Liver (tissue), 9 donors: ENCODE data around the gene OR52A5. TPM values are rescaled to one million over a fixed set of nuclear protein-coding genes. Genes with fewer than 3 reads are reported as not detected.

Experiments used
- DNase-seq: peaks from one replicate; pipeline ENCODE4 v3.0.0-alpha.2; 2017; ENCODE audit warnings: low spot score
- H3K27ac ChIP-seq, 2 donors: one replicate each; pipeline ENCODE4 v1.7.0; 2013; ENCODE audit warnings: inconsistent platforms in 2 of 2, low read length in 2 of 2, control low read depth in 1 of 2, low read depth in 1 of 2, mild to moderate bottlenecking in 1 of 2
- H3K27me3 ChIP-seq, 4 donors: one replicate each; pipeline versions ENCODE4 v1.6.1 to v1.7.0; 2013; ENCODE audit warnings: low read length in 3 of 4, inconsistent platforms in 1 of 4, mild to moderate bottlenecking in 1 of 4, moderate library complexity in 1 of 4; ENCODE audit not compliant: control insufficient read depth in 4 of 4, insufficient read depth in 4 of 4
- H3K36me3 ChIP-seq, 4 donors: one replicate each; pipeline versions ENCODE4 v1.6.1 to v1.7.0; 2013; ENCODE audit warnings: low read length in 3 of 4, mild to moderate bottlenecking in 3 of 4, low read depth in 1 of 4, moderate library complexity in 1 of 4; ENCODE audit not compliant: control insufficient read depth in 4 of 4, insufficient read depth in 3 of 4
- H3K4me1 ChIP-seq, 4 donors: one replicate each; pipeline versions ENCODE4 v1.6.1 to v1.7.0; 2013; ENCODE audit warnings: low read length in 3 of 4, mild to moderate bottlenecking in 3 of 4, moderate library complexity in 1 of 4; ENCODE audit not compliant: control insufficient read depth in 4 of 4, insufficient read depth in 4 of 4
- H3K4me3 ChIP-seq, 3 donors: one replicate each; pipeline versions ENCODE4 v1.6.1 to v1.7.0; 2013; ENCODE audit warnings: low read length in 3 of 3, control low read depth in 1 of 3, low read depth in 1 of 3, mild to moderate bottlenecking in 1 of 3
- H3K9ac ChIP-seq, 2 donors: one replicate each; pipeline ENCODE4 v1.7.0; 2013; ENCODE audit warnings: low read length in 2 of 2, mild to moderate bottlenecking in 2 of 2, moderate library complexity in 2 of 2, control low read depth in 1 of 2, low read depth in 1 of 2
- H3K9me3 ChIP-seq, 4 donors: one replicate each; pipeline versions ENCODE4 v1.6.1 to v1.7.0; 2013; ENCODE audit warnings: low read length in 3 of 4; ENCODE audit not compliant: control insufficient read depth in 4 of 4
- EGR1 ChIP-seq, 2 donors: IDR thresholded peaks; 2 replicates each; pipeline ENCODE4 v1.6.1; 2016 to 2018; ENCODE audit warnings: antibody characterized with exemption in 2 of 2, low read depth in 2 of 2
- FOXA2 ChIP-seq: IDR thresholded peaks from 2 replicates; pipeline ENCODE4 v1.6.1; 2016; ENCODE audit warnings: antibody characterized with exemption
- GABPA ChIP-seq, 2 donors: IDR thresholded peaks in 1 of 2; conservative IDR thresholded peaks in 1 of 2; 2 replicates each; pipeline ENCODE4 v1.6.1; 2016; ENCODE audit warnings: antibody characterized with exemption in 2 of 2, mild to moderate bottlenecking in 1 of 2, moderate library complexity in 1 of 2
- HNF4A ChIP-seq, 2 donors: conservative IDR thresholded peaks; 2 replicates each; pipeline ENCODE4 v1.6.1; 2016; ENCODE audit warnings: antibody characterized with exemption in 2 of 2, mild to moderate bottlenecking in 2 of 2
- HNF4G ChIP-seq: IDR thresholded peaks from 2 replicates; pipeline ENCODE4 v1.6.1; 2016; ENCODE audit warnings: antibody characterized with exemption
- JUND ChIP-seq, 2 donors: IDR thresholded peaks; 2 replicates each; pipeline ENCODE4 v1.6.1; 2016; ENCODE audit warnings: antibody characterized with exemption in 2 of 2
- NR2F2 ChIP-seq: IDR thresholded peaks from 2 replicates; pipeline ENCODE4 v1.6.1; 2016; ENCODE audit warnings: antibody characterized with exemption
- RAD21 ChIP-seq, 2 donors: IDR thresholded peaks; 2 replicates each; pipeline ENCODE4 v1.6.1; 2016; ENCODE audit warnings: antibody characterized with exemption in 2 of 2, mild to moderate bottlenecking in 2 of 2
- RXRA ChIP-seq, 2 donors: IDR thresholded peaks; 2 replicates each; pipeline ENCODE4 v1.6.1; 2017 to 2018; ENCODE audit warnings: antibody characterized with exemption in 2 of 2, mild to moderate bottlenecking in 1 of 2
- TAF1 ChIP-seq: conservative IDR thresholded peaks from 2 replicates; pipeline ENCODE4 v1.6.1; 2016; ENCODE audit warnings: antibody characterized with exemption, mild to moderate bottlenecking
- YY1 ChIP-seq: IDR thresholded peaks from 2 replicates; pipeline ENCODE4 v1.6.1; 2016; ENCODE audit warnings: antibody characterized with exemption, mild to moderate bottlenecking
- WGBS: extraction: QIAGEN DNeasy Blood & Tissue Kit; methylation state at CpG from one replicate; pipeline ENCODE4 v1.1.7; 2013; 5-methylcytosine and 5-hydroxymethylcytosine counted together
- polyA plus RNA-seq, 2 donors: library from polyadenylated mRNA; stranded (reverse) in 1 of 2; unstranded in 1 of 2; fragments of 200-250 nt in 1 of 2; fragments of >200 nt in 1 of 2; fragmentation: Nextera tagmentation in 1 of 2; extraction: Ambion mirVana in 1 of 2; gene quantifications; one replicate each; pipeline versions ENCODE4 v1.2.1 to v1.2.3, GENCODE V29; 2013 to 2015
- total RNA-seq, 2 donors: library from RNA; depleted of rRNA; stranded (reverse); fragments of >200 nt; gene quantifications; one replicate each; pipeline ENCODE4 v1.2.3, GENCODE V29; 2014
- TF ChIP-seq, protein P1 (sequence below): fragments of 150-350 bp; IDR thresholded peaks from 2 replicates; pipeline ENCODE4 v1.5.1; 2017; ENCODE audit warnings: improper control_type of control experiment, low read depth, low read length; ENCODE audit not compliant: missing input control
- TF ChIP-seq, protein P2 (sequence below): IDR thresholded peaks from 2 replicates; pipeline ENCODE4 v1.6.1; 2016; ENCODE audit warnings: antibody characterized with exemption
- TF ChIP-seq, protein P3 (sequence below): IDR thresholded peaks from 2 replicates; pipeline ENCODE4 v1.6.1; 2016; ENCODE audit warnings: antibody characterized with exemption
- donor health status: healthy.
- donor health status: healthy.
- donor health status: healthy.
- donor health status: healthy.
- donor health status: healthy.

The OR52A5 gene
- total and polyA plus RNA-seq, 4 donors, result not detected

DNA sequence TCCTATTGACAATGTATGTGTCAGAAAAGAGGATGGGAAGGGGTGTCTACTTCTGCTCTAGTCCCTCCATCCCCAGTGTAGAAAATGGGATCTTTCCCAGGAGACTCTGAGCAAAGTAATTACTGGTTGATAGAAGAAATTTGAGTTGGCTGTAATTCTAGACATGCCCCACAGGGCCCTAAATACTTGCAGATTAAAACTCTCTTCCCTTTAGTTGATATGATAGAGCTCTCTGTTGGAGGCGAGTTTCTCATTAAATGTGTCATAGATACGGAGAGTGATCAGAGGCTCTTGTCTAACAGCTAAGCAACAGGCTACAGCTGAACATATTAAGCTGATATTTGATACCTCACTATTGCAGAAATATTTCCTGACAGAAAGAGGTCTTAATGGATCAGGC, 35.9 kb downstream of the OR52A5 start (continued):
- TF ChIP-seq, protein P1, sequence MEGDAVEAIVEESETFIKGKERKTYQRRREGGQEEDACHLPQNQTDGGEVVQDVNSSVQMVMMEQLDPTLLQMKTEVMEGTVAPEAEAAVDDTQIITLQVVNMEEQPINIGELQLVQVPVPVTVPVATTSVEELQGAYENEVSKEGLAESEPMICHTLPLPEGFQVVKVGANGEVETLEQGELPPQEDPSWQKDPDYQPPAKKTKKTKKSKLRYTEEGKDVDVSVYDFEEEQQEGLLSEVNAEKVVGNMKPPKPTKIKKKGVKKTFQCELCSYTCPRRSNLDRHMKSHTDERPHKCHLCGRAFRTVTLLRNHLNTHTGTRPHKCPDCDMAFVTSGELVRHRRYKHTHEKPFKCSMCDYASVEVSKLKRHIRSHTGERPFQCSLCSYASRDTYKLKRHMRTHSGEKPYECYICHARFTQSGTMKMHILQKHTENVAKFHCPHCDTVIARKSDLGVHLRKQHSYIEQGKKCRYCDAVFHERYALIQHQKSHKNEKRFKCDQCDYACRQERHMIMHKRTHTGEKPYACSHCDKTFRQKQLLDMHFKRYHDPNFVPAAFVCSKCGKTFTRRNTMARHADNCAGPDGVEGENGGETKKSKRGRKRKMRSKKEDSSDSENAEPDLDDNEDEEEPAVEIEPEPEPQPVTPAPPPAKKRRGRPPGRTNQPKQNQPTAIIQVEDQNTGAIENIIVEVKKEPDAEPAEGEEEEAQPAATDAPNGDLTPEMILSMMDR, result no peak
- TF ChIP-seq, protein P2, sequence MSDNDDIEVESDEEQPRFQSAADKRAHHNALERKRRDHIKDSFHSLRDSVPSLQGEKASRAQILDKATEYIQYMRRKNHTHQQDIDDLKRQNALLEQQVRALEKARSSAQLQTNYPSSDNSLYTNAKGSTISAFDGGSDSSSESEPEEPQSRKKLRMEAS, result no peak
- TF ChIP-seq HNF4A (conservative IDR thresholded peaks at IDR 0.05) (no peak), FOXA2 (no peak), GABPA (IDR thresholded peaks at IDR 0.05 in 1 of 2, conservative IDR thresholded peaks at IDR 0.05 in 1 of 2) (no peak), TAF1 (no peak), YY1 (no peak), RXRA (IDR thresholded peaks at IDR 0.05) (no peak), EGR1 (IDR thresholded peaks at IDR 0.05; ENCODE audit: low read depth in 2 of 2) (no peak), RAD21 (IDR thresholded peaks at IDR 0.05) (no peak)

DNA sequence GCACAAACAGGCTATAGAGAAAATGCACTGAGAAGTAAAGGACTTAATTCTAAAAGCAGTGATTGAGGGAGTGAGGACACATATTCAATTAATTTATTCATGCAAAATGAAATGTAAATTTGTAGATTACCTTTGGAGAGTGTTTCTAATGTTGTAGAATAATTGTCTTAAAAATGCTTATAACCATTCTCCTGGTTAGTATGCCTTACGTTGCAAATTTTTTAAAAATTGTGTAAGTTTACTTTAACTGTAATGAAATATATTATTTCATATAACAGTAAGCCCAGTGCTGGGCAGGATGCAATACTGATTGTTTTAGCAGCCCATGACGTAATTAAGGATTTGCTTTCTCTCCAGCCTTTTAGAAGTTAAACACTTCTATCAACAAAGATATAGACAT, 42.1 kb downstream of the OR52A5 start:
- Histone ChIP-seq H3K27me3 (peaks cover 0 to 5% (median 4%) of the 10 kb centered on the region in 4 donors), H3K9me3 (no peaks in the 10 kb centered on the region), H3K4me1 (no peaks in the 10 kb centered on the region), H3K4me3 (no peak overlapping the region), H3K9ac (no peak overlapping the region), H3K27ac (no peak overlapping the region), H3K36me3 (no peaks in the 10 kb centered on the region)
- DNase-seq, result no peak
- 59% methylated on average over 2 of the region's 2 CpGs for WGBS
- TF ChIP-seq, protein P3, sequence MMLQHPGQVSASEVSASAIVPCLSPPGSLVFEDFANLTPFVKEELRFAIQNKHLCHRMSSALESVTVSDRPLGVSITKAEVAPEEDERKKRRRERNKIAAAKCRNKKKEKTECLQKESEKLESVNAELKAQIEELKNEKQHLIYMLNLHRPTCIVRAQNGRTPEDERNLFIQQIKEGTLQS, result no peak
- no peak for TF ChIP-seq HNF4G
- no peak for TF ChIP-seq HNF4A (conservative IDR thresholded peaks at IDR 0.05)
- TF ChIP-seq GABPA (IDR thresholded peaks at IDR 0.05 in 1 of 2, conservative IDR thresholded peaks at IDR 0.05 in 1 of 2), result no peak

DNA sequence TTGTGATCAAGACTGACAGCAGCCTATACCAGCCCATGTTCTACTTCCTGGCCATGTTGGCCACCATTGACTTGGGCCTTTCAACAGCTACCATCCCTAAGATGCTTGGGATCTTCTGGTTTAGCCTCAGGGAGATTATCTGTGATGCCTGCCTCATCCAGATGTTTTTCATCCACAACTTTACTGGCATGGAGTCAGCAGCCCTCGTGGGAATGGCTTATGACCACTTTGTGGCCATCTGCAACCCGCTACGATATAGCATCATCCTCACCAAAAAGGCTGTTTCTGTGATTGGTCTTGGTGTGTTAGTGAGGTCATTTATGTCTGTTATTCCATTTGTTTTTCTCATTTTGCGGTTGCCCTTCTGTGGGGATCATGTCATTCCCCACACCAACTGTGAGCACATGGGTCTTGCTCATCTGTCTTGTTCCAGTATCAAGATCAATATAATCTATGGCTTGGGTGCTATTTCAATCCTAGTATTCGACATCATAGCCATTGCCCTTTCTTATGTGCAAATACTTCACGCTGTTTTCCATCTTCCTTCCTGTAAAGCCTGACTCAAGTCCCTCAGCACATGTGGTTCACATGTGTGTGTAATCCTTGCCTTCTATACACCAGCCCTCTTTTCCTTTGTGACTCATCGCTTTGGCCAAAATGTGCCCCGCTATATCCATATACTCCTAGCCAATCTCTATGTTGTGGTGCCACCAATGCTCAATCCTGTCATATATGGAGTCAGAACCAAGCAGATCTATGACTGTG, 45.2 kb downstream of the OR52A5 start:
- H3K36me3 ChIP-seq, result no peaks in the 10 kb centered on the region
- DNase-seq, result no peak
- H3K9me3 ChIP-seq, result no peaks in the 10 kb centered on the region
- TF ChIP-seq JUND (IDR thresholded peaks at IDR 0.05) (no peak), GABPA (IDR thresholded peaks at IDR 0.05 in 1 of 2, conservative IDR thresholded peaks at IDR 0.05 in 1 of 2) (no peak), HNF4A (conservative IDR thresholded peaks at IDR 0.05) (no peak), NR2F2 (no peak), RAD21 (IDR thresholded peaks at IDR 0.05) (no peak)
- TF ChIP-seq, protein P1, result no peak
- WGBS, result 82% methylated on average over 8 of the region's 8 CpGs
- no peak overlapping the region for H3K9ac ChIP-seq
- peaks cover 0 to 5% (median 2%) of the 10 kb centered on the region in 4 donors for H3K27me3 ChIP-seq
- no peak overlapping the region for H3K4me3 ChIP-seq
- no peak overlapping the region for H3K27ac ChIP-seq
- peaks cover 0 to 1% (median 0%) of the 10 kb centered on the region in 4 donors for H3K4me1 ChIP-seq
